GM19328 (cell line): ENCODE data around the gene COPG2.
A peak's percentile ranks its signal among the peaks of the same experiment; 100 is the strongest.
"Not testable (repeated sequence)": the region's sequence is repeated elsewhere in the genome, so short reads cannot be mapped to it uniquely, and the experiment has no call there.

ENCODE experiments used
- ATAC-seq: cut with Tn5 transposase; IDR thresholded peaks from one replicate; pipeline ENCODE4 v1.9.1; 2021; ENCODE audit warnings: mild to moderate bottlenecking, moderate library complexity; ENCODE audit not compliant: unreplicated experiment

Gene COPG2

DNA sequence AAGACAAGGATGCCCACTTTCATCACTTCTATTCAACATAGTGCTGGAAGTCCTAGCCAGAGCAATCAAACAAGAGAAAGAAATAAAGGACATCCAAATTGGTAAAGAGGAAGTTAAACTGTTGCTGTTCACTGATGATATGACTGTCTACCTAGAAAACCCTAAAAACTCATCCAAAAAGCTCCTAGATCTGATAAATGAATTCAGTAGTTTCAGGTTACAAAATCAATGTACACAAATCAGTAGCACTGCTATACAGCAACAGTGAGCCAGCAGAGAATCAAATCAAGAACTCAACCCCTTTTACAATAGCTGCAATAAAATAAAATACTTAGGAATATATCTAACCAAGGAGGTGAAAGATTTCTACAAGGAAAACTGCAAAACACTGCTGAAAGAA, 98.4 kb downstream of the COPG2 start:
- not testable (repeated sequence) for ATAC-seq

DNA sequence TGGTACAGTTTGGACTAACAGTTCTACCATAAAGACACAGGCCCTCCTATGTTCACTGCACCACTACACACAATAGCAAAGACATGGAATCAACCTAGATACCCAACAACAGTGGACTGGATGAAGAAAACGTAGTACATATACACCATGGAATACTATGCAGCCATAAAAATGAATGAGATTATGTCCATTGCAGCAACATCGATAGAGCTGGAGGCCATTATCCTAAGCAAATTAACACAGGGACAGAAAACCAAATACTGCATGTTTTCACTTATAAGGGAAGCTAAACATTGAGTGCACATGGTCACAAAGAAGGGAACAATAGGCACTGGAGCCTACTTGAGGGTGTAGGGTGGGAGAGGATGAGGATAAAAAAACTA, 101.7 kb downstream of the COPG2 start:
- no peak for ATAC-seq

- ATAC-seq: no peak
Observed at GRCh38 chr7:130566168-130566897, 102.2 kb downstream of the COPG2 start.

- ATAC-seq: peak; percentile 60
Observed at GRCh38 chr7:130560972-130561371, 107.6 kb downstream of the COPG2 start.

DNA sequence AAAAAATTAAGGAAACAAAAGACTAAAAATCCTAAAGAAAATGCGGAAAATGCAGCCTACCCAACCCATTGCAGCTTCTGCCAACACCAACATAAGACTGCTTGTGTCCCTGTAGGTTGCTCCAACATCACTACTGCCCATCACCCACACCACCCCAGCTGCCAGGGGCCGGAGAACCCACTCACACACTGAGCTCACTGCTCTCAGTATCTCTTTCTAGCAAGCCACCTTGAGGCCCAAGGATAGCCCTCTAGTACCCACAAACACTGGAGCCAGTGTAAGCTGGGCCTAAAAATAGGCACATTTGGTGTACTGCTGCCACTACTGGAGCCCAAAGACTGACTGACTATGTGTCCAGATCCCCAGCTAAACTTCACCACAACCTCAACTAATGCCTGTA, 109.4 kb downstream of the COPG2 start:
- ATAC-seq: no peak

DNA sequence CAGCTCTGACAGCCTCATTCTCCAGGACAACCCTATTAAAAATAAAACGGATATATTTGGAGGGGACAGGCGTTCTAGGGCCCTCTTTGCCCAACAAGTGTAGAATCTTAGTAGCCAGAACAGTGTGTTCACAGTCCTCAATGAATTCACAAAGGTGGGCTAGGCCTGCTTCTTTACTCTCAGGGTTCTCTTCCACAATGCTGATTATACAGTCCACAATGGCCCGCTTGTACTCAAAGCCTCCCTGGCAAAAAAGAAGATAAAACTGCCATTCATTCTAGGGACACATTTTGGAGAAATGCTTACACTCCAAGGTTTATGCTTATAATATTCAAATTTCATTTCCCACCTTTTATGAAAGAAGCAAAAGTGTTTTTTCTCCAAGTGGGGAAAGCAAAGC, 114.1 kb downstream of the COPG2 start:
- no peak for ATAC-seq

GRCh38 chr7:130553398-130554029, 115.0 kb downstream of the COPG2 start:
- no peak for ATAC-seq

- no peak for ATAC-seq
Observed at GRCh38 chr7:130544356-130544755, 124.2 kb downstream of the COPG2 start.

- ATAC-seq: no peak
Observed at GRCh38 chr7:130543487-130544010, 125.0 kb downstream of the COPG2 start.

DNA sequence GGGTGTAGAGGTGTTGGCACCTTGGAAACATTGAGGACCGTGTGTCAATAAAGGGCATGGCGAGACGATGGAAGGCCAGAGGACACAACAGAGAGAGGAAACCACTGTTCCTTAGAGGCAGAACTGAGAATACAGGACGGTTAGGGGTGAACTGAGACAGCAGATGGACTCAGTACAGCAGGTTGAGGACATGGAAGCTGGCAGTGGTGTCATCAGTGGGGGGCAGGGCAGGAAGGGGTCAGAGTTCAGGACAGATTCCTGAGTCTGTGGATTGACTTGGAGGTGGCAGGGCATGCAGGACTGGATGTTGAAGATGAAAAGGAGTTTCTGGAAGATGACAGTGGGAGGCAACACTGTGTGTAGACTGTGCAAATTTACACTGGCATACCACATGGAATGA, 126.3 kb downstream of the COPG2 start:
- ATAC-seq: not testable (repeated sequence)

- ATAC-seq: not testable (repeated sequence)
Observed at GRCh38 chr7:130541287-130541686, 127.3 kb downstream of the COPG2 start.

DNA sequence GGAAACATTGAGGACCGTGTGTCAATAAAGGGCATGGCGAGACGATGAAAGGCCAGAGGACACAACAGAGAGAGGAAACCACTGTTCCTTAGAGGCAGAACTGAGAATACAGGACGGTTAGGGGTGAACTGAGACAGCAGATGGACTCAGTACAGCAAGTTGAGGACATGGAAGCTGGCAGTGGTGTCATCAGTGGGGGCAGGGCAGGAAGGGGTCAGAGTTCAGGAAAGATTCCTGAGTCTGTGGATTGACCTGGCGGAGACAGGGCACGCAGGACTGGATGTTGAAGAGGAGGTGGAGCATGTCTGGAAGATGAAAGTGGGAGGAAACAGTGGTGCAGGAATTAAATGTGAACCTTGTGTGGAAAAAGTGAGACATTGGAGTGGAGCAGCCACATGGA, 130.7 kb downstream of the COPG2 start:
- not testable (repeated sequence) for ATAC-seq

DNA sequence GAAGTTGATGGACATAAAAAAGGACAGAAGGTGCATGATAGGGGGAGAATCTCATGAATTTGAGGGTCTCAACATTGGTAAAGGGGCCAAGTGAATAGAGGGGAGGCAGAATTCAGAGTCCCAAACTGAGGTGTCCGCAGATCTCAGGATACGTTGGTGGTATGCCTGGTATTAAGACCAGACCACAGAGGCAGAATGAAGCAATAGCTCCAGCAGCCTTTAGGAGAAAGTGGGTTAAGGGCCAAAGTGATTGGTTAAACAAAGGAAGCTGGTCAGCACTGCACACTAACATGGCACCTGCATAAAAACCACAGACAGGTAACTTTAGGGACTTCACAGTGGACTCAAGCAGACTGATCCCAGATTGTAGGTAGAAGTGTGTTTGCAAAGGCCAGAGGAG, 139.1 kb downstream of the COPG2 start:
- no peak for ATAC-seq

DNA sequence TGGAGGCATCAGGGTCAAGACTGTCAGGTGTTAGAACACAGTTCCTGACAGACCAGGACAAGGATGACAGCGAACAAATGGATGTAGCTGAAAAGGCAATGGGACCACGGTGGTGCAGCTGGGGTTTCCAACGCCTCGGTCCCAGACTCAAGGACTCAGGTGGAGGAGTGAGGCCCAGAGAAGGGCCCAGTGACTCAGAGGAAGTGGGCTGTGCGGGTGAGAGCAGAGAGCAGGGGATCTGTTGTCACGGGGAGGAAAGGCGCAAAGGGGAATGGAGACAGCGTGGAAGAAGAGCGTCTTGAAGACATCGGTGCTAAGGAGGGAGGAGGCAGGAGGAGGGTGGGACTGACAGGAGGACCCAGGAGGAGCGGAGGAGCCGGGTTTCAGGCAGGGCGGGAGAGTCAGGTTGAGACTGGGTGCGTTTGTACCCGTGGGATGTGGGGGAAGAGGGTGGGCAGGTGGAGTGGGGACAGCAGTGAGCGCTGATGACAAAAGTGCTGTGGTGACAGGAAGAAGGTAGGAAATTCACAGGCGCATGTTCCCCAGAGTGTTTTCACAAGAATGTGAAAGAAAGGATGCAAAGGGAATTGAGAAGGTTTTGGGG, 140.7 kb downstream of the COPG2 start:
- ATAC-seq: not testable (repeated sequence)

DNA sequence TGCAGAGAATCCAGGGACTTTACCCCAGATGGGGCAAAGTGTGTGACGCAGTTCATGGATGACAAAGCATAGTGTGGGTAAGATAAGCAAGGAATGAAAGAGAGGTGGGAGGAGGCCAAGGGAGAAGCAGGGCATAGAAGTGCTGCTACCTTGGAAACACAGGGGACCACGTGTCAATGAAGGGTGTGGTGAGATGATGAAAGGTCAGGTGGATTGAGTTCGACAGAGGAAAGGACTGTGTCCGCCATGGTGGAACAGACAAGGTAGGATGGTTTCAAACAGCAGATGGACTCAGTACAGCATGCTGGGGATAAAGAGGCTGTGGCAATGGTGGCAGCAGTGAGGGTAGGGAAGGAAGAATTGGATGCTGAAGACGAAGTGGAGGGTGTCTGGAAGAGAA, 143.9 kb downstream of the COPG2 start:
- ATAC-seq: no peak

- ATAC-seq: not testable (repeated sequence)
Observed at GRCh38 chr7:130523519-130524125, 144.9 kb downstream of the COPG2 start.

GRCh38 chr7:130521258-130521951, 147.1 kb downstream of the COPG2 start:
- no peak for ATAC-seq

- ATAC-seq: no peak
Observed at GRCh38 chr7:130515315-130516040, 153.1 kb downstream of the COPG2 start.

DNA sequence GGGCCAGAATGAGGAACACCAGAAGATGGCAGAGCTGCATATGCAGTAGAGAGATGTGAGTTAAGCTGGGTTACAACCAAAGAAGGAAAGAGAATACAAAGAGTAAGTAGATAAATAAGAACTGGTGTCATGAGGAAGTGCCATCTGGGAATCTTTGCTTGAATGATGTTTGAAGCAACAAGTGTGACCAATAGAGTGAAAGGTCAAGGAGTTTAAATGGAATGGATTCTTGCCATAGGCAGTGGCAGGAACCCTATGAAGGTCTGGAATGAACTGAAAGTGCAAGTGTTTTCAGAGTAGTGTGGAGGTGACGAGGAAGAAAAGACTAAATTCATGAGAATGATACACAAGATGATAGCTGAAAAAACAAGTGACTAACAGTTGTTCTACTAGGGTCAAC, 155.1 kb downstream of the COPG2 start:
- no peak for ATAC-seq

DNA sequence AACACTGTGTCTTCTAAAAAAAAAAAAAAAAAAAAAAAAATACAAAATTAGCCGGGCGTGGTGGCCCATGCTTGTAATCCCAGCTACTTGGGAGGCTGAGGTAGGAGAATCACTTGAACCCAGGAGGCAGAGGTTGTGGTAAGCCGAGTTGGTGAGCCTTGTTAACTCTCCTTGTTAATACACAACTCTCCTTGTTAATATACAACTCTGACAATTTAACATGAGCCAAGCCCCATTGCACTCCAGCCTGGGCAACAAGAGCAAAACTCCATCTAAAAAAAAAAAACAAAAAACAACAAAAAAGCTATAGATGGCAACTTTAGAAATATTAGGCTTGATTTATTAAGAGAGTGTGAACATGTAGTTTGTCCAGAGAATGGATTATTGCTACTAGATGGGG, 156.5 kb downstream of the COPG2 start:
- not testable (repeated sequence) for ATAC-seq
